H1 (cell line): ENCODE measurements around the gene GXYLT2. TPM values are rescaled to one million over a fixed set of nuclear protein-coding genes. Genes with fewer than 3 reads are reported as not detected.

Experiments
- CTCF ChIA-PET: fragments of 300-600 bp; sonication (Branson Sonifier 250); formaldehyde crosslinking; loops from one replicate; lab custom pipeline; 2021; ENCODE audit not compliant: partially characterized antibody; lab: Charles Lee
- POLR2A ChIA-PET: fragments of 300-600 bp; sonication (Branson Sonifier 250); formaldehyde crosslinking; loops from one replicate; lab custom pipeline; 2021; ENCODE audit warnings: inconsistent platforms; ENCODE audit not compliant: partially characterized antibody; lab: Charles Lee
- DNase-seq, 2 experiments: peaks; one replicate each; pipeline versions ENCODE4 v3.0.0 to v3.0.0-alpha.2; 2010 to 2022; ENCODE audit warnings: low spot score in 2 of 2, low read depth in 1 of 2, mixed read lengths in 1 of 2
- FAIRE-seq: peaks from 2 replicates; lab custom pipeline; 2011; peaks lifted over from hg19 to GRCh38; lab: Jason Lieb, UNC
- H2AFZ ChIP-seq: 2 replicates; pipeline ENCODE4 v1.8.1; 2012; ENCODE audit warnings: low read length, inconsistent platforms
- H2AK5ac ChIP-seq: 2 replicates; pipeline ENCODE4 v1.6.1; 2013; ENCODE audit warnings: low read depth, low read length
- H2BK120ac ChIP-seq: replicated peaks from 2 replicates; pipeline ENCODE3; 2013; ENCODE audit warnings: low read depth, low read length, inconsistent platforms
- H2BK12ac ChIP-seq: 2 replicates; pipeline ENCODE4 v1.6.1; 2013; ENCODE audit warnings: low read depth, low read length
- H2BK15ac ChIP-seq: 2 replicates; pipeline ENCODE4 v1.6.1; 2013; ENCODE audit warnings: low read length
- H2BK20ac ChIP-seq: 2 replicates; pipeline ENCODE4 v1.6.1; 2013; ENCODE audit warnings: low read length
- H2BK5ac ChIP-seq: 2 replicates; pipeline ENCODE4 v1.6.1; 2013; ENCODE audit warnings: low read depth, low read length
- H3K14ac ChIP-seq: 2 replicates; pipeline ENCODE4 v1.6.1; 2013; ENCODE audit warnings: inconsistent platforms; ENCODE audit not compliant: insufficient read length
- H3K18ac ChIP-seq: 2 replicates; pipeline ENCODE4 v1.6.1; 2013; ENCODE audit warnings: low read length; ENCODE audit errors: extremely low read depth
- H3K23ac ChIP-seq: 2 replicates; pipeline ENCODE4 v1.6.1; 2013; ENCODE audit warnings: inconsistent platforms; ENCODE audit not compliant: insufficient read length
- H3K23me2 ChIP-seq: 2 replicates; pipeline ENCODE4 v1.6.1; 2013; ENCODE audit warnings: low read depth, low read length
- H3K27ac ChIP-seq: 2 replicates; pipeline ENCODE4 v1.6.1; 2011; ENCODE audit warnings: low read depth, low read length, inconsistent platforms
- H3K27me3 ChIP-seq, 4 experiments: replicated peaks in 1 of 4; 1 replicate in 1 of 4; 2 replicates in 3 of 4; pipeline versions ENCODE4 v1.6.1 to v1.8.1; 2011 to 2013; ENCODE audit warnings: low read length in 3 of 4, mild to moderate bottlenecking in 3 of 4, inconsistent platforms in 2 of 4, mixed read lengths in 2 of 4, moderate library complexity in 1 of 4; ENCODE audit not compliant: control insufficient read depth in 3 of 4, insufficient read depth in 3 of 4; ENCODE audit errors: extremely low read depth in 1 of 4
- H3K36me3 ChIP-seq, 4 experiments: 2 replicates each; pipeline versions ENCODE4 v1.6.1 to v1.8.1; 2011 to 2013; ENCODE audit warnings: mild to moderate bottlenecking in 4 of 4, low read length in 3 of 4, moderate library complexity in 2 of 4, control low read depth in 1 of 4, inconsistent platforms in 1 of 4; ENCODE audit not compliant: insufficient read depth in 4 of 4, control insufficient read depth in 2 of 4
- H3K4ac ChIP-seq: replicated peaks from 2 replicates; pipeline ENCODE3; 2013; ENCODE audit warnings: low read length, low read depth, mixed read lengths, inconsistent platforms; ENCODE audit not compliant: insufficient read length
- H3K4me1 ChIP-seq, 4 experiments: replicated peaks in 1 of 4; 1 replicate in 1 of 4; 2 replicates in 3 of 4; pipeline versions ENCODE4 v1.6.1 to v1.8.1; 2011 to 2013; ENCODE audit warnings: low read length in 3 of 4, inconsistent platforms in 2 of 4, mixed read lengths in 1 of 4; ENCODE audit not compliant: insufficient read depth in 4 of 4, control insufficient read depth in 3 of 4
- H3K4me2 ChIP-seq, 2 experiments: 2 replicates each; pipeline versions ENCODE4 v1.6.1 to v1.8.1; 2011 to 2013; ENCODE audit warnings: low read depth in 2 of 2, low read length in 2 of 2, control low read depth in 1 of 2, inconsistent platforms in 1 of 2, mild to moderate bottlenecking in 1 of 2; ENCODE audit not compliant: insufficient read depth in 1 of 2
- H3K4me3 ChIP-seq, 4 experiments: fragments of 200-600, 300-600 bp in 1 of 4; sonication (generic), shearing (Covaris generic), sonication (Bioruptor Twin) in 1 of 4; 2 replicates each; pipeline versions ENCODE4 v1.5.1 to v1.8.1; 2011 to 2016; ENCODE audit warnings: low read length in 4 of 4, low read depth in 3 of 4, control low read depth in 2 of 4, inconsistent platforms in 2 of 4, mild to moderate bottlenecking in 2 of 4, mixed read lengths in 1 of 4, moderate library complexity in 1 of 4; ENCODE audit not compliant: insufficient read depth in 2 of 4; ENCODE audit errors: extremely low read depth in 1 of 4
- H3K56ac ChIP-seq: replicated peaks from 2 replicates; pipeline ENCODE3; 2013; ENCODE audit warnings: low read depth, mild to moderate bottlenecking, mixed read lengths, low read length, inconsistent platforms; ENCODE audit not compliant: insufficient read length
- H3K79me1 ChIP-seq: 2 replicates; pipeline ENCODE4 v1.6.1; 2013; ENCODE audit warnings: low read depth, low read length, control low read depth
- H3K79me2 ChIP-seq, 2 experiments: 2 replicates each; pipeline versions ENCODE4 v1.6.1 to v1.8.1; 2012 to 2013; ENCODE audit warnings: low read length in 2 of 2, mild to moderate bottlenecking in 2 of 2, inconsistent platforms in 1 of 2; ENCODE audit not compliant: insufficient read depth in 2 of 2, control insufficient read depth in 1 of 2
- H3K9ac ChIP-seq, 4 experiments: replicated peaks in 1 of 4; 1 replicate in 1 of 4; 2 replicates in 3 of 4; pipeline versions ENCODE4 v1.6.1 to v1.8.1; 2011 to 2013; ENCODE audit warnings: low read depth in 3 of 4, low read length in 3 of 4, control low read depth in 2 of 4, mild to moderate bottlenecking in 2 of 4, moderate library complexity in 2 of 4, inconsistent platforms in 1 of 4; ENCODE audit errors: extremely low read depth in 1 of 4
- H3K9me3 ChIP-seq, 2 experiments: 2 replicates each; pipeline versions ENCODE4 v1.6.1 to v1.8.1; 2012 to 2013; ENCODE audit warnings: mild to moderate bottlenecking in 2 of 2, moderate library complexity in 2 of 2, control low read depth in 1 of 2, inconsistent platforms in 1 of 2, low read depth in 1 of 2, low read length in 1 of 2, mixed read lengths in 1 of 2; ENCODE audit not compliant: insufficient read depth in 2 of 2
- H4K20me1 ChIP-seq, 2 experiments: replicated peaks in 1 of 2; 2 replicates each; pipeline versions ENCODE3 to v1.8.1; 2011 to 2013; ENCODE audit warnings: inconsistent platforms in 2 of 2, low read length in 2 of 2, mild to moderate bottlenecking in 1 of 2; ENCODE audit not compliant: insufficient read depth in 2 of 2, control insufficient read depth in 1 of 2
- H4K5ac ChIP-seq: 2 replicates; pipeline ENCODE4 v1.6.1; 2013; ENCODE audit warnings: low read length, low read depth, mixed read lengths, inconsistent platforms; ENCODE audit not compliant: insufficient read length
- H4K8ac ChIP-seq: 2 replicates; pipeline ENCODE4 v1.8.0; 2013; ENCODE audit warnings: mild to moderate bottlenecking, moderate library complexity, low read length, inconsistent platforms; ENCODE audit not compliant: insufficient read depth; ENCODE audit errors: extremely low read depth
- H4K91ac ChIP-seq: replicated peaks from 2 replicates; pipeline ENCODE3; 2013; ENCODE audit warnings: low read length, mixed read lengths, inconsistent platforms; ENCODE audit not compliant: insufficient read length
- BCL11A ChIP-seq, 2 experiments: IDR thresholded peaks; one replicate each; pipeline ENCODE4 v1.6.1; 2011; ENCODE audit warnings: low read depth in 2 of 2, low read length in 2 of 2, mild to moderate bottlenecking in 2 of 2
- KDM1A ChIP-seq: fragments of 200-600, 300-600 bp; sonication (generic); IDR thresholded peaks from 2 replicates; pipeline ENCODE4 v1.7.1; 2016; ENCODE audit warnings: mild to moderate bottlenecking, low read length, borderline replicate concordance
- NRF1 ChIP-seq: IDR thresholded peaks from 2 replicates; pipeline ENCODE4 v1.6.1; 2011; ENCODE audit warnings: mild to moderate bottlenecking, low read depth, low read length, improper control_type of control experiment
- POLR2A ChIP-seq, 2 experiments: IDR thresholded peaks; 1 replicate in 1 of 2; 2 replicates in 1 of 2; pipeline ENCODE4 v1.6.1; 2011; ENCODE audit warnings: low read depth in 2 of 2, low read length in 2 of 2, mild to moderate bottlenecking in 2 of 2; ENCODE audit errors: control extremely low read depth in 1 of 2
- RNF2 ChIP-seq: fragments of 200-900, 300-1000 bp; sonication (generic); IDR thresholded peaks from 2 replicates; pipeline ENCODE4 v1.7.1; 2016; ENCODE audit warnings: borderline replicate concordance, low read depth, mild to moderate bottlenecking, antibody characterized with exemption, low read length; ENCODE audit not compliant: poor library complexity, severe bottlenecking; ENCODE audit errors: missing control alignments
- TEAD4 ChIP-seq: IDR thresholded peaks from 2 replicates; pipeline ENCODE4 v1.6.1; 2012; ENCODE audit warnings: low read depth, low read length, inconsistent platforms, mixed read lengths
- WGBS, 2 experiments: shearing (Covaris generic) in 1 of 2; methylation state at CpG; one replicate each; pipeline versions ENCODE4 v1.1.6 to v1.1.7; 2013 to 2015; ENCODE audit warnings: low lambda C conversion rate in 2 of 2, mixed read lengths in 2 of 2, inconsistent platforms in 1 of 2, low coverage in 1 of 2, missing lambda C conversion rate in 1 of 2; ENCODE audit not compliant: insufficient replicate concordance in 2 of 2, insufficient coverage in 1 of 2, insufficient read length in 1 of 2; ENCODE audit errors: extremely low coverage in 1 of 2, missing lambda C conversion rate in 1 of 2; 5-methylcytosine and 5-hydroxymethylcytosine counted together
- polyA plus RNA-seq, 7 experiments: library from polyadenylated mRNA; depleted of rRNA in 3 of 7; stranded (reverse) in 5 of 7; unstranded in 2 of 7; fragments of >200 nt in 5 of 7; fragments of 200-250 nt in 2 of 7; gene quantifications; 1 replicate in 5 of 7; 2 replicates in 1 of 7; 4 replicates in 1 of 7; pipeline versions ENCODE4 v1.2.1 to v1.2.3, GENCODE V29; 2011 to 2013; ENCODE audit warnings: missing spikeins in 2 of 7, mixed read lengths in 2 of 7
- total RNA-seq: library from RNA; stranded (reverse); fragmentation: NEBNext Ultra II Directional; extraction: Animal tissue kit (Norgen Biotek cat#: 25700); gene quantifications from 2 replicates; pipeline ENCODE4 v1.2.1, GENCODE V29; 2021

The GXYLT2 gene
- total and polyA plus RNA-seq, 2 of the 8 experiments (the other 6 are each of a cell fraction or from before 2014, with no cell fraction given): 1.8 to 5.6 TPM

GRCh38 chr3:72968266-72968664 lies 80.4 kb downstream of the GXYLT2 start:
- Histone ChIP-seq H2AK5ac (no peak overlapping the region), H2BK15ac (no peak overlapping the region), H3K27ac (no peak overlapping the region), H3K36me3 (no peaks in the 10 kb centered on the region), H4K91ac (no peak overlapping the region), H3K79me2 (no peaks in the 10 kb centered on the region), H3K4me2 (no peak overlapping the region), H2BK20ac (no peak overlapping the region), H4K8ac (no peak overlapping the region), H4K20me1 (no peaks in the 10 kb centered on the region), H2AFZ (no peak overlapping the region), H3K4ac (no peak overlapping the region), H4K5ac (no peak overlapping the region), H3K18ac (no peak overlapping the region), H3K23me2 (no peaks in the 10 kb centered on the region), H2BK5ac (no peak overlapping the region), H3K23ac (no peak overlapping the region), H3K27me3 (no peaks in the 10 kb centered on the region), H3K79me1 (no peaks in the 10 kb centered on the region), H3K9me3 (no peaks in the 10 kb centered on the region), H3K14ac (no peak overlapping the region), H3K4me1 (no peaks in the 10 kb centered on the region; a peak in 1 of 7 replicates), H2BK12ac (no peak overlapping the region), H3K4me3 (no peak overlapping the region), H3K9ac (no peak overlapping the region), H3K56ac (no peak overlapping the region), H2BK120ac (no peak overlapping the region)
- ChIA-PET CTCF (no interaction called here), POLR2A (no interaction called here)
- TF ChIP-seq BCL11A (IDR thresholded peaks at IDR 0.05; ENCODE audit: low read depth in 2 of 2, low read length in 2 of 2): no peak
- TF ChIP-seq RNF2: no peak
- no peak for TF ChIP-seq POLR2A (IDR thresholded peaks at IDR 0.05; ENCODE audit: control extremely low read depth in 1 of 2, low read depth in 2 of 2, low read length in 2 of 2)
- no peak for TF ChIP-seq TEAD4
- no peak for TF ChIP-seq NRF1
- no peak for TF ChIP-seq KDM1A
- WGBS, 2 experiments: 79% methylated on average over 1 of the region's 1 CpG; no CpG with 5 or more reads in 1 of the 2 experiments
- DNase-seq (no peak), FAIRE-seq (no peak)
